ENCODE results near the gene PPP6R3.

GRCh38 chr11:68570691-68571090, 110.1 kb downstream of the PPP6R3 start:
- TF ChIP-seq CTCF (IDR thresholded peaks at IDR 0.05) (no peak), POLR2A (IDR thresholded peaks at IDR 0.05) (no peak)
